Loucy (cell line): ENCODE measurements around the gene GRIK2.

ENCODE experiments used
- H2AFZ ChIP-seq: fragments of 200-600 bp; sonication (generic); 2 replicates; pipeline ENCODE4 v1.6.0; 2016; ENCODE audit warnings: antibody characterized with exemption, mild to moderate bottlenecking, low read length, moderate library complexity
- H3F3A ChIP-seq: fragments of 200-600 bp; 2 replicates; pipeline ENCODE4 v1.6.0; 2016; ENCODE audit warnings: antibody characterized with exemption, low read depth, mild to moderate bottlenecking
- H3K27me3 ChIP-seq: fragments of 200-600 bp; sonication (generic); 2 replicates; pipeline ENCODE4 v1.6.1; 2014; ENCODE audit warnings: low read length, mild to moderate bottlenecking; ENCODE audit not compliant: insufficient read depth, poor library complexity, severe bottlenecking
- H3K36me3 ChIP-seq: fragments of 200-600 bp; sonication (generic); 2 replicates; pipeline ENCODE4 v1.6.1; 2016; ENCODE audit warnings: low read length; ENCODE audit not compliant: insufficient read depth
- H3K4me1 ChIP-seq: fragments of 200-600 bp; sonication (generic); 2 replicates; pipeline ENCODE4 v1.5.1; 2014; ENCODE audit warnings: low read length, mild to moderate bottlenecking; ENCODE audit not compliant: insufficient read depth, poor library complexity, severe bottlenecking
- H3K4me2 ChIP-seq: fragments of 200-600 bp; sonication (generic); 2 replicates; pipeline ENCODE4 v1.6.0; 2014; ENCODE audit warnings: antibody characterized with exemption, low read length, low read depth, mild to moderate bottlenecking; ENCODE audit not compliant: poor library complexity, severe bottlenecking
- H3K4me3 ChIP-seq: fragments of 200-600 bp; sonication (generic); 2 replicates; pipeline ENCODE4 v1.5.1; 2014; ENCODE audit warnings: low read length, mild to moderate bottlenecking, mixed read lengths; ENCODE audit not compliant: poor library complexity, severe bottlenecking
- H3K79me2 ChIP-seq: fragments of 200-600 bp; sonication (generic); 2 replicates; pipeline ENCODE4 v1.6.1; 2014; ENCODE audit warnings: low read length; ENCODE audit not compliant: insufficient read depth
- H3K9ac ChIP-seq: fragments of 200-600 bp; sonication (generic); 2 replicates; pipeline ENCODE4 v1.6.0; 2014; ENCODE audit warnings: mild to moderate bottlenecking, low read depth, low read length, moderate library complexity; ENCODE audit not compliant: poor library complexity, severe bottlenecking
- H3K9me2 ChIP-seq: fragments of 200-600 bp; sonication (generic); replicated peaks from 2 replicates; pipeline ENCODE4 v1.6.1; 2016; ENCODE audit warnings: low read depth, low read length, mixed read lengths
- H3K9me3 ChIP-seq: fragments of 200-600 bp; sonication (generic); 2 replicates; pipeline ENCODE4 v1.6.1; 2014; ENCODE audit warnings: mild to moderate bottlenecking, antibody characterized with exemption, low read length, low read depth; ENCODE audit not compliant: insufficient read depth
- H4K20me1 ChIP-seq: fragments of 200-600 bp; sonication (generic); 2 replicates; pipeline ENCODE4 v1.6.0; 2014; ENCODE audit warnings: antibody characterized with exemption, low read length, mild to moderate bottlenecking; ENCODE audit not compliant: insufficient read depth, poor library complexity, severe bottlenecking
- CTCF ChIP-seq: fragments of 200-600 bp; sonication (generic); conservative IDR thresholded peaks from 2 replicates; pipeline ENCODE4 v1.5.1; 2014; ENCODE audit warnings: mild to moderate bottlenecking, antibody characterized with exemption, low read length
- EZH2phosphoT487 ChIP-seq: fragments of 200-600 bp; IDR thresholded peaks from 2 replicates; pipeline ENCODE4 v1.6.1; 2018; ENCODE audit warnings: antibody characterized with exemption, mild to moderate bottlenecking, moderate library complexity, borderline replicate concordance

Gene GRIK2

GRCh38 chr6:101887532-101887931 lies 494.0 kb downstream of the GRIK2 start:
- Histone ChIP-seq H3K79me2 (no peaks in the 10 kb centered on the region), H2AFZ (no peak overlapping the region), H3K36me3 (no peaks in the 10 kb centered on the region), H3K4me3 (no peak overlapping the region), H3K9me3 (no peaks in the 10 kb centered on the region), H3K4me2 (no peak overlapping the region), H3K4me1 (no peaks in the 10 kb centered on the region), H3K9ac (no peak overlapping the region), H3K9me2 (no peaks in the 10 kb centered on the region), H4K20me1 (no peaks in the 10 kb centered on the region), H3F3A (no peaks in the 10 kb centered on the region), H3K27me3 (no peaks in the 10 kb centered on the region)
- no peak for TF ChIP-seq CTCF
- TF ChIP-seq EZH2phosphoT487: no peak

- no peak overlapping the region for H2AFZ ChIP-seq
Measured at GRCh38 chr6:101907356-101908217, 514.1 kb downstream of the GRIK2 start.

GRCh38 chr6:101909366-101909765 lies 515.9 kb downstream of the GRIK2 start:
- no peaks in the 10 kb centered on the region for H3K36me3 ChIP-seq
- no peaks in the 10 kb centered on the region for H3F3A ChIP-seq
- H3K79me2 ChIP-seq: no peaks in the 10 kb centered on the region
- no peaks in the 10 kb centered on the region for H3K27me3 ChIP-seq
- TF ChIP-seq EZH2phosphoT487: no peak
- no peak for TF ChIP-seq CTCF
- no peak overlapping the region for H3K9ac ChIP-seq
- no peak overlapping the region for H3K4me2 ChIP-seq
- no peak overlapping the region for H3K4me3 ChIP-seq
- H4K20me1 ChIP-seq: no peaks in the 10 kb centered on the region
- no peak overlapping the region for H2AFZ ChIP-seq
- H3K9me3 ChIP-seq: no peaks in the 10 kb centered on the region
- no peaks in the 10 kb centered on the region for H3K9me2 ChIP-seq
- no peaks in the 10 kb centered on the region for H3K4me1 ChIP-seq

More at GRCh38 chr6:101907356-101908217, 514.1 kb downstream of the GRIK2 start:
- Histone ChIP-seq H3K4me1 (no peaks in the 10 kb centered on the region), H3K9me2 (no peaks in the 10 kb centered on the region), H3K79me2 (no peaks in the 10 kb centered on the region), H3K4me3 (no peak overlapping the region), H3K9me3 (no peaks in the 10 kb centered on the region), H3K27me3 (no peaks in the 10 kb centered on the region), H3K36me3 (no peaks in the 10 kb centered on the region), H4K20me1 (no peaks in the 10 kb centered on the region), H3F3A (no peaks in the 10 kb centered on the region), H3K4me2 (no peak overlapping the region), H3K9ac (no peak overlapping the region)
- TF ChIP-seq CTCF: no peak
- TF ChIP-seq EZH2phosphoT487: no peak
